IMR-90 (cell line): Measurements from ENCODE around the gene TCF25. TPM values are rescaled to one million over a fixed set of nuclear protein-coding genes. Genes with fewer than 3 reads are reported as not detected.

Source experiments
- ATAC-seq: fragments of 200-7000 bp; cut with Tn5 transposase; 2 replicates; pipeline ENCODE4 v1.9.1; 2020; ENCODE audit warnings: low read depth, mild to moderate bottlenecking, moderate library complexity
- BruUV-seq: library from RNA; stranded (reverse); fragments of 400-500 nt; replicated peaks from 2 replicates; lab custom pipeline; 2021; lab: Mats Ljungman, UMichigan
- CTCF ChIA-PET: fragments of 300-600 bp; formaldehyde crosslinking; extraction: SDS; loops from one replicate; lab custom pipeline; 2021; ENCODE audit warnings: antibody characterized with exemption; lab: Yijun Ruan, JAX
- POLR2A ChIA-PET: fragments of 300-600 bp; sonication (Branson Sonifier 250); formaldehyde crosslinking; loops from one replicate; lab custom pipeline; 2022; ENCODE audit warnings: antibody characterized with exemption; ENCODE audit not compliant: unreplicated experiment; lab: Charles Lee
- DNase-seq: peaks from one replicate; pipeline ENCODE4 v3.0.0; 2013
- H2AFZ ChIP-seq: replicated peaks from 2 replicates; pipeline ENCODE3; 2013; ENCODE audit warnings: low read length, mild to moderate bottlenecking; ENCODE audit not compliant: poor library complexity
- H2AK5ac ChIP-seq: 2 replicates; pipeline ENCODE4 v1.6.1; 2013; ENCODE audit warnings: low read depth, low read length, inconsistent platforms
- H2AK9ac ChIP-seq: replicated peaks from 2 replicates; pipeline ENCODE3; 2013; ENCODE audit warnings: mild to moderate bottlenecking, low read depth, low read length, moderate library complexity; ENCODE audit not compliant: poor library complexity
- H2BK120ac ChIP-seq: 2 replicates; pipeline ENCODE4 v1.6.1; 2013; ENCODE audit warnings: low read depth, low read length, inconsistent platforms
- H2BK15ac ChIP-seq: 3 replicates; pipeline ENCODE4 v1.6.1; 2013; ENCODE audit warnings: low read depth, low read length, inconsistent platforms
- H2BK20ac ChIP-seq: 2 replicates; pipeline ENCODE4 v1.6.1; 2013; ENCODE audit warnings: low read depth, mild to moderate bottlenecking, inconsistent platforms, low read length, moderate library complexity
- H2BK5ac ChIP-seq: 2 replicates; pipeline ENCODE4 v1.6.1; 2013; ENCODE audit warnings: mild to moderate bottlenecking, low read depth, low read length, inconsistent platforms; ENCODE audit not compliant: poor library complexity, severe bottlenecking
- H3K14ac ChIP-seq: replicated peaks from 2 replicates; pipeline ENCODE4 v1.6.1; 2013; ENCODE audit warnings: low read depth, low read length, inconsistent platforms
- H3K18ac ChIP-seq: 2 replicates; pipeline ENCODE4 v1.6.1; 2013; ENCODE audit warnings: low read depth, low read length, control low read depth
- H3K23ac ChIP-seq: 2 replicates; pipeline ENCODE4 v1.6.1; 2013; ENCODE audit warnings: low read depth, low read length, inconsistent platforms
- H3K27ac ChIP-seq: 2 replicates; pipeline ENCODE4 v1.5.1; 2013; ENCODE audit warnings: mild to moderate bottlenecking, control low read depth, low read length; ENCODE audit not compliant: insufficient read depth
- H3K27me3 ChIP-seq: 2 replicates; pipeline ENCODE4 v1.6.1; 2013; ENCODE audit warnings: low read length; ENCODE audit not compliant: control insufficient read depth, insufficient read depth
- H3K36me3 ChIP-seq: 2 replicates; pipeline ENCODE4 v1.6.1; 2013; ENCODE audit warnings: low read length, mixed read lengths; ENCODE audit not compliant: control insufficient read depth, insufficient read depth
- H3K4ac ChIP-seq: 2 replicates; pipeline ENCODE4 v1.6.1; 2013; ENCODE audit warnings: low read depth, low read length, inconsistent platforms
- H3K4me1 ChIP-seq: 2 replicates; pipeline ENCODE4 v1.6.1; 2013; ENCODE audit warnings: low read length, mixed read lengths; ENCODE audit not compliant: control insufficient read depth, insufficient read depth
- H3K4me2 ChIP-seq: 2 replicates; pipeline ENCODE4 v1.6.1; 2013; ENCODE audit warnings: low read depth, mild to moderate bottlenecking, control low read depth, low read length, moderate library complexity
- H3K4me3 ChIP-seq: 2 replicates; pipeline ENCODE4 v1.5.1; 2013; ENCODE audit warnings: low read depth, mild to moderate bottlenecking, control low read depth, low read length, moderate library complexity; ENCODE audit not compliant: insufficient read depth
- H3K56ac ChIP-seq: 2 replicates; pipeline ENCODE4 v1.6.1; 2013; ENCODE audit warnings: low read length, inconsistent platforms; ENCODE audit not compliant: insufficient read depth; ENCODE audit errors: extremely low read depth
- H3K79me1 ChIP-seq, 2 experiments: 2 replicates each; pipeline ENCODE4 v1.6.1; 2013; ENCODE audit warnings: low read length in 2 of 2, inconsistent platforms in 1 of 2, low read depth in 1 of 2
- H3K9ac ChIP-seq: 2 replicates; pipeline ENCODE4 v1.6.1; 2013; ENCODE audit warnings: low read depth, low read length, control low read depth
- H3K9me1 ChIP-seq: 2 replicates; pipeline ENCODE4 v1.6.1; 2013; ENCODE audit warnings: low read length, inconsistent platforms; ENCODE audit not compliant: insufficient read depth
- H3K9me3 ChIP-seq: 2 replicates; pipeline ENCODE4 v1.6.1; 2013; ENCODE audit warnings: low read length; ENCODE audit not compliant: control insufficient read depth, insufficient read depth
- H4K20me1 ChIP-seq: 2 replicates; pipeline ENCODE4 v1.6.1; 2013; ENCODE audit warnings: low read length, inconsistent platforms; ENCODE audit not compliant: insufficient read depth
- H4K5ac ChIP-seq: 2 replicates; pipeline ENCODE4 v1.6.1; 2013; ENCODE audit warnings: mild to moderate bottlenecking, low read depth, low read length, control low read depth
- H4K8ac ChIP-seq, 2 experiments: 2 replicates each; pipeline ENCODE4 v1.6.1; 2013; ENCODE audit warnings: low read depth in 2 of 2, low read length in 2 of 2, control low read depth in 1 of 2, inconsistent platforms in 1 of 2
- H4K91ac ChIP-seq: 2 replicates; pipeline ENCODE4 v1.6.1; 2013; ENCODE audit warnings: low read depth, low read length, inconsistent platforms; ENCODE audit not compliant: insufficient read depth
- BHLHE40 ChIP-seq: fragments of 150-350 bp; IDR thresholded peaks from 2 replicates; pipeline ENCODE4 v1.6.1; 2016; ENCODE audit warnings: mild to moderate bottlenecking, low read depth, low read length
- CEBPB ChIP-seq: IDR thresholded peaks from 2 replicates; pipeline ENCODE4 v1.6.1; 2012; ENCODE audit warnings: low read depth, low read length, improper control_type of control experiment
- CTCF ChIP-seq: conservative IDR thresholded peaks from 2 replicates; pipeline ENCODE4 v1.5.1; 2012; ENCODE audit warnings: mild to moderate bottlenecking, low read depth, low read length, improper control_type of control experiment
- ELK1 ChIP-seq: fragments of 150-350 bp; IDR thresholded peaks from 2 replicates; pipeline ENCODE4 v1.6.1; 2016; ENCODE audit warnings: low read depth, mild to moderate bottlenecking, low read length, moderate library complexity, borderline replicate concordance
- FOS ChIP-seq: fragments of 150-350 bp; IDR thresholded peaks from 2 replicates; pipeline ENCODE4 v1.6.1; 2016; ENCODE audit warnings: low read depth, low read length
- MAFK ChIP-seq: IDR thresholded peaks from 2 replicates; pipeline ENCODE4 v1.6.1; 2012; ENCODE audit warnings: low read depth, low read length, improper control_type of control experiment
- MAZ ChIP-seq: IDR thresholded peaks from 2 replicates; pipeline ENCODE4 v1.6.1; 2012; ENCODE audit warnings: low read depth, mild to moderate bottlenecking, low read length, improper control_type of control experiment, moderate library complexity, borderline replicate concordance
- MXI1 ChIP-seq: IDR thresholded peaks from 2 replicates; pipeline ENCODE4 v1.6.1; 2012; ENCODE audit warnings: low read depth, mild to moderate bottlenecking, low read length, moderate library complexity, borderline replicate concordance
- NFE2L2 ChIP-seq: fragments of 150-350 bp; IDR thresholded peaks from 2 replicates; pipeline ENCODE4 v1.6.1; 2016; ENCODE audit warnings: low read depth, mild to moderate bottlenecking, low read length
- POLR2A ChIP-seq: IDR thresholded peaks from 2 replicates; pipeline ENCODE4 v1.6.1; 2012; ENCODE audit warnings: mild to moderate bottlenecking, low read depth, low read length
- RAD21 ChIP-seq: IDR thresholded peaks from 2 replicates; pipeline ENCODE4 v1.6.1; 2012; ENCODE audit warnings: low read length, improper control_type of control experiment
- RCOR1 ChIP-seq: IDR thresholded peaks from 2 replicates; pipeline ENCODE4 v1.6.1; 2012; ENCODE audit warnings: mild to moderate bottlenecking, low read length, improper control_type of control experiment; ENCODE audit not compliant: insufficient replicate concordance
- RFX5 ChIP-seq: IDR thresholded peaks from 2 replicates; pipeline ENCODE4 v1.8.0; 2012; ENCODE audit warnings: low read depth, mild to moderate bottlenecking, low read length, moderate library complexity
- SMC3 ChIP-seq: fragments of 150-350 bp; IDR thresholded peaks from 2 replicates; pipeline ENCODE4 v1.6.1; 2016; ENCODE audit warnings: low read depth, mild to moderate bottlenecking, antibody characterized with exemption, low read length, moderate library complexity
- USF2 ChIP-seq: fragments of 150-350 bp; IDR thresholded peaks from 2 replicates; pipeline ENCODE4 v1.6.1; 2017; ENCODE audit warnings: mild to moderate bottlenecking, antibody characterized with exemption, low read length, low read depth
- WGBS, 2 experiments: methylation state at CpG; one replicate each; pipeline versions ENCODE4 v1.1.5 to v1.1.7; 2013; ENCODE audit warnings: missing lambda C conversion rate in 2 of 2; ENCODE audit not compliant: insufficient read length in 1 of 2; ENCODE audit errors: extremely low coverage in 2 of 2; 5-methylcytosine and 5-hydroxymethylcytosine counted together
- dilution Hi-C: fragments of 300-500 bp; cut with HindIII; formaldehyde crosslinking; loops from one replicate; pipeline ENCODE4 v1.14.3; 2018; ENCODE audit warnings: low sequenced_read_pairs; ENCODE audit not compliant: unreplicated experiment
- in situ Hi-C: fragments of 300-500 bp; cut with MboI; formaldehyde crosslinking; loops from 3 replicates; pipeline ENCODE4 v1.14.3; 2019; ENCODE audit warnings: low sequenced_read_pairs, inconsistent platforms, mixed read lengths
- intact Hi-C: fragments of 100-400 bp; cut with micrococcal nuclease; formaldehyde crosslinking; loops from 2 replicates; pipeline ENCODE4 v1.10.0; 2022
- polyA plus RNA-seq, 3 experiments: library from polyadenylated mRNA; depleted of rRNA; stranded (reverse); fragments of >200 nt; gene quantifications; 2 replicates each; pipeline ENCODE4 v1.2.3, GENCODE V29; 2012; ENCODE audit warnings: low replicate concordance in 1 of 3
- total RNA-seq: library from RNA; depleted of rRNA; stranded (reverse); fragments of >200 nt; gene quantifications from 2 replicates; pipeline ENCODE4 v1.2.3, GENCODE V29; 2012

The TCF25 gene
- total and polyA plus RNA-seq, 2 of the 4 experiments (the other 2 are of a cell fraction), result 127 to 184 TPM

DNA sequence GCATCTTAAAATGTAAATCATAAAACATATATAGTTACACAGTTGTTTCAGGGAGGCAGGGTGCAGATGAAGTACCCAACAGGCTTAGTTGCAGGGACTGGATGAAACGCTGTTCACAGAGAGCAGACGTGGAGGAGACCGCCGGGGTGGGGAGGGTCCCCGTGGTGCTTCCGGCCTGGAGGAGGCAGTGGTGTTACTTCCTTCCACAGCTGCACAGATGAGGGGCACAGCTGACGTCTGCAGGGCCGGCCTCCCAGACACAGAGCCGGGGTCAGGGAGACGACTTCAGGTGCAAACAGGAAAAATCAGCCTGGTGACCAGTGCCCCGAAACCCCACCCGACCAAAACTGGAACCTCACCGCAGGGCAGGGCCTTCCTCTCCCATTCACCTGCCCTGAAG, 28.0 kb upstream of the TCF25 start:
- ChIA-PET CTCF (no interaction called here), POLR2A (no interaction called here)
- Histone ChIP-seq H2AFZ (peak overlapping the region; percentile 58), H4K5ac (no peak overlapping the region), H4K91ac (no peak overlapping the region), H3K4me1 (peaks cover 6% of the 10 kb centered on the region; the same call in 1 of the 2 replicates), H3K14ac (no peak overlapping the region), H3K36me3 (no peaks in the 10 kb centered on the region), H3K23ac (no peak overlapping the region), H3K9me3 (no peaks in the 10 kb centered on the region), H2BK15ac (no peak overlapping the region), H2BK5ac (no peak overlapping the region), H3K56ac (no peak overlapping the region), H3K9ac (no peak overlapping the region), H2BK20ac (no peak overlapping the region), H2AK9ac (no peak overlapping the region), H3K9me1 (peaks cover 6% of the 10 kb centered on the region; the same call in 1 of the 2 replicates), H3K79me1 (0 out of 4 replicates have a peak, but pooled peaks cover 0 to 3% of the 10 kb centered on the region in 2 experiments), H3K27ac (no peak overlapping the region), H4K20me1 (no peaks in the 10 kb centered on the region), H3K4me2 (no peak overlapping the region), H3K4ac (no peak overlapping the region), H2AK5ac (no peak overlapping the region), H4K8ac (no peak overlapping the region), H3K18ac (no peak overlapping the region), H3K27me3 (no peaks in the 10 kb centered on the region), H3K4me3 (no peak overlapping the region), H2BK120ac (no peak overlapping the region)
- in situ Hi-C loops, result no loop called here
- ATAC-seq, result no peak
- intact Hi-C loops, result no loop called here
- no peak for DNase-seq
- dilution Hi-C loops, result no loop called here
- no TSS peak for BruUV-seq
- 53% methylated on average over 9 of the region's 13 CpGs; no CpG with 5 or more reads in 1 of the 2 experiments for WGBS, 2 experiments
- TF ChIP-seq CEBPB, result no peak
- no peak for TF ChIP-seq MXI1
- no peak for TF ChIP-seq RFX5
- TF ChIP-seq RCOR1, result no peak
- TF ChIP-seq MAZ, result no peak
- TF ChIP-seq MAFK, result no peak
- no peak for TF ChIP-seq USF2
- TF ChIP-seq BHLHE40, result no peak
- no peak for TF ChIP-seq CTCF
- TF ChIP-seq NFE2L2, result no peak
- no peak for TF ChIP-seq FOS
- TF ChIP-seq RAD21, result no peak
- no peak for TF ChIP-seq POLR2A
- no peak for TF ChIP-seq SMC3
- TF ChIP-seq ELK1, result no peak
